ENCODE measurements around the gene KIF5A. TPM values are rescaled to one million over a fixed set of nuclear protein-coding genes. Genes with fewer than 3 reads are reported as not detected.

Gene KIF5A
- total and polyA plus RNA-seq, 2 of the 4 experiments (the other 2 are of a cell fraction): 0.15 to 0.18 TPM

- no peak overlapping the region for H4K8ac ChIP-seq (ENCODE audit: low read depth in 2 of 2, low read length in 2 of 2)
- no peaks in the 10 kb centered on the region for H3K79me1 ChIP-seq (ENCODE audit: low read depth in 1 of 2, low read length in 2 of 2)
- no peak overlapping the region for H2AFZ ChIP-seq (replicated peaks; ENCODE audit: low read length, poor library complexity)
- TF ChIP-seq RAD21 (IDR thresholded peaks at IDR 0.05; ENCODE audit: low read length) (no peak), NFE2L2 (IDR thresholded peaks at IDR 0.05; ENCODE audit: low read depth, low read length) (no peak), SMC3 (IDR thresholded peaks at IDR 0.05; ENCODE audit: low read depth, low read length) (no peak), RFX5 (IDR thresholded peaks at IDR 0.05; ENCODE audit: low read depth, low read length) (no peak), CTCF (conservative IDR thresholded peaks at IDR 0.05; ENCODE audit: low read depth, low read length) (no peak), ELK1 (IDR thresholded peaks at IDR 0.05; ENCODE audit: borderline replicate concordance, low read depth, low read length) (no peak), MAZ (IDR thresholded peaks at IDR 0.05; ENCODE audit: borderline replicate concordance, low read depth, low read length) (no peak)
- ATAC-seq (ENCODE audit: low read depth) (no peak), DNase-seq (no peak)
- H3K4me2 ChIP-seq (ENCODE audit: low read depth, low read length): no peak overlapping the region
- dilution Hi-C loops (cut with HindIII; ENCODE audit: low sequenced_read_pairs, unreplicated experiment): no loop called here
- no peak overlapping the region for H2BK5ac ChIP-seq (ENCODE audit: low read depth, low read length, poor library complexity, severe bottlenecking)
- H3K4ac ChIP-seq (ENCODE audit: low read depth, low read length): no peak overlapping the region
- no peak overlapping the region for H2BK120ac ChIP-seq (ENCODE audit: low read depth, low read length)
- H3K4me3 ChIP-seq (ENCODE audit: insufficient read depth, low read depth, low read length): no peak overlapping the region
- H3K9ac ChIP-seq (ENCODE audit: low read depth, low read length): no peak overlapping the region
- no TSS peak for BruUV-seq (replicated peaks)
- no peak overlapping the region for H2BK15ac ChIP-seq (ENCODE audit: low read depth, low read length)
- no peaks in the 10 kb centered on the region for H3K9me3 ChIP-seq (ENCODE audit: control insufficient read depth, insufficient read depth, low read length)
- no peaks in the 10 kb centered on the region for H4K20me1 ChIP-seq (ENCODE audit: insufficient read depth, low read length)
- no peak overlapping the region for H3K18ac ChIP-seq (ENCODE audit: low read depth, low read length)
- no peak overlapping the region for H2AK9ac ChIP-seq (replicated peaks; ENCODE audit: low read depth, low read length, poor library complexity)
- H2AK5ac ChIP-seq (ENCODE audit: low read depth, low read length): no peak overlapping the region
- ChIA-PET POLR2A (ENCODE audit: unreplicated experiment) (no interaction called here), CTCF (no interaction called here)
- no peaks in the 10 kb centered on the region for H3K9me1 ChIP-seq (ENCODE audit: insufficient read depth, low read length)
- no peak overlapping the region; the same call in 1 of the 2 replicates for H3K23ac ChIP-seq (ENCODE audit: low read depth, low read length)
- H3K4me1 ChIP-seq (ENCODE audit: control insufficient read depth, insufficient read depth, low read length): no peaks in the 10 kb centered on the region
- WGBS, 2 experiments (ENCODE audit: extremely low coverage in 2 of 2, insufficient read length in 1 of 2): no CpG with 5 or more reads among the region's 12 CpGs
- H3K14ac ChIP-seq (replicated peaks; ENCODE audit: low read depth, low read length): no peak overlapping the region
- no peak overlapping the region for H2BK20ac ChIP-seq (ENCODE audit: low read depth, low read length)
- H3K56ac ChIP-seq (ENCODE audit: extremely low read depth, insufficient read depth, low read length): no peak overlapping the region
- H3K36me3 ChIP-seq (ENCODE audit: control insufficient read depth, insufficient read depth, low read length): no peaks in the 10 kb centered on the region
- intact Hi-C loops (cut with micrococcal nuclease): no loop called here
- no peak overlapping the region for H4K5ac ChIP-seq (ENCODE audit: low read depth, low read length)
- H4K91ac ChIP-seq (ENCODE audit: insufficient read depth, low read depth, low read length): no peak overlapping the region
- peaks cover 21% of the 10 kb centered on the region for H3K27me3 ChIP-seq (ENCODE audit: control insufficient read depth, insufficient read depth, low read length)
- H3K27ac ChIP-seq (ENCODE audit: insufficient read depth, low read length): no peak overlapping the region
- in situ Hi-C loops (cut with MboI; ENCODE audit: low sequenced_read_pairs): no loop called here
Observed at GRCh38 chr12:57577981-57578758, 28.3 kb downstream of the KIF5A start.
